A549 (cell line): Measurements from ENCODE around the gene OXTR. TPM values are rescaled to one million over a fixed set of nuclear protein-coding genes. Genes with fewer than 3 reads are reported as not detected.

Source experiments
- ATAC-seq, 2 experiments: fragments of 200-7000 bp in 1 of 2; fragments of >200 bp in 1 of 2; cut with Nextera tagmentation in 1 of 2; cut with Tn5 transposase in 1 of 2; 3 replicates each; pipeline versions ENCODE4 v1.8.0 to v1.9.1; 2018 to 2020; ENCODE audit warnings: mild to moderate bottlenecking in 1 of 2, moderate library complexity in 1 of 2
- CTCF ChIA-PET: fragments of 300-600 bp; sonication (Branson Sonifier 250); formaldehyde crosslinking; extraction: SDS; loops from one replicate; lab custom pipeline; 2021; ENCODE audit warnings: antibody characterized with exemption, inconsistent platforms; lab: Yijun Ruan, JAX
- POLR2A ChIA-PET: fragments of 350-600 bp; formaldehyde crosslinking; extraction: SDS; loops from one replicate; lab custom pipeline; 2021; ENCODE audit warnings: antibody characterized with exemption, inconsistent platforms; lab: Yijun Ruan, JAX
- DNase-seq, 2 experiments: peaks; one replicate each; pipeline versions ENCODE4 v3.0.0 to v3.0.0-alpha.2; 2011 to 2016; ENCODE audit warnings: low read depth in 1 of 2, low spot score in 1 of 2
- FAIRE-seq: peaks from 2 replicates; lab custom pipeline; 2011; peaks lifted over from hg19 to GRCh38; lab: Jason Lieb, UNC
- H3K27ac ChIP-seq, 2 experiments: fragments of >200 bp; sonication (Bioruptor Twin); formaldehyde crosslinking; 3 replicates each; pipeline ENCODE4 v1.5.1; 2016 to 2017
- H3K4me1 ChIP-seq: fragments of >200 bp; sonication (Bioruptor Twin); formaldehyde crosslinking; 3 replicates; pipeline ENCODE4 v1.6.1; 2016
- H3K4me2 ChIP-seq: fragments of >200 bp; sonication (Bioruptor Twin); formaldehyde crosslinking; 3 replicates; pipeline ENCODE4 v1.6.1; 2016
- H3K4me3 ChIP-seq: fragments of >200 bp; sonication (Bioruptor Twin); formaldehyde crosslinking; 3 replicates; pipeline ENCODE4 v1.5.1; 2016
- H3K9me3 ChIP-seq: fragments of >200 bp; sonication (Bioruptor Twin); formaldehyde crosslinking; 3 replicates; pipeline ENCODE4 v1.6.1; 2016
- CEBPB ChIP-seq, 2 experiments: fragments of >200 bp in 1 of 2; sonication (Bioruptor Twin) in 1 of 2; formaldehyde crosslinking in 1 of 2; IDR thresholded peaks; 2 replicates each; pipeline ENCODE4 v1.6.1; 2012 to 2016
- CHD2 ChIP-seq: fragments of 150-350 bp; IDR thresholded peaks from 2 replicates; pipeline ENCODE4 v1.6.1; 2014; ENCODE audit warnings: low read length; ENCODE audit not compliant: partially characterized antibody
- CHD4 ChIP-seq: fragments of 200-600 bp; sonication (generic); IDR thresholded peaks from 2 replicates; pipeline ENCODE4 v1.6.1; 2016; ENCODE audit warnings: antibody characterized with exemption, mild to moderate bottlenecking, borderline replicate concordance
- EHF ChIP-seq: fragments of 250-450 bp; sonication (Bioruptor Pico); IDR thresholded peaks from 2 replicates; pipeline ENCODE4 v1.5.0; 2020; ENCODE audit warnings: mild to moderate bottlenecking
- FOSB ChIP-seq: fragments of 250-450 bp; sonication (Bioruptor Pico); IDR thresholded peaks from 2 replicates; pipeline ENCODE4 v1.5.0; 2020; ENCODE audit warnings: mild to moderate bottlenecking, moderate library complexity
- FOSL2 ChIP-seq, 2 experiments: fragments of 450-650 bp in 1 of 2; fragments of >200 bp in 1 of 2; sonication (Bioruptor Twin) in 1 of 2; formaldehyde crosslinking; IDR thresholded peaks; 2 replicates each; pipeline versions ENCODE4 v1.5.0 to v1.6.1; 2016 to 2020; ENCODE audit warnings: mild to moderate bottlenecking in 1 of 2, moderate library complexity in 1 of 2
- FOXS1 ChIP-seq: fragments of 250-450 bp; sonication (Bioruptor Pico); IDR thresholded peaks from 2 replicates; pipeline ENCODE4 v1.5.0; 2020; ENCODE audit warnings: mild to moderate bottlenecking, moderate library complexity
- HDAC2 ChIP-seq: fragments of 200-600 bp; sonication (generic); IDR thresholded peaks from 2 replicates; pipeline ENCODE4 v1.6.1; 2016
- HEYL ChIP-seq: fragments of 250-450 bp; sonication (Bioruptor Pico); IDR thresholded peaks from 2 replicates; pipeline ENCODE4 v1.8.0; 2021; ENCODE audit warnings: mild to moderate bottlenecking, moderate library complexity
- HOXA7 ChIP-seq: fragments of 250-450 bp; sonication (Bioruptor Pico); IDR thresholded peaks from 2 replicates; pipeline ENCODE4 v1.5.0; 2020; ENCODE audit warnings: mild to moderate bottlenecking, moderate library complexity
- HOXB13 ChIP-seq: fragments of 250-450 bp; sonication (Bioruptor Pico); IDR thresholded peaks from 2 replicates; pipeline ENCODE4 v1.5.0; 2020; ENCODE audit warnings: low read depth, mild to moderate bottlenecking, moderate library complexity
- JUN ChIP-seq, 2 experiments: fragments of >200 bp; sonication (Bioruptor Twin); formaldehyde crosslinking; IDR thresholded peaks; 2 replicates in 1 of 2; 3 replicates in 1 of 2; pipeline ENCODE4 v1.6.1; 2016 to 2017
- JUNB ChIP-seq: fragments of >200 bp; sonication (Bioruptor Twin); formaldehyde crosslinking; IDR thresholded peaks from 2 replicates; pipeline ENCODE4 v1.6.1; 2016
- KDM1A ChIP-seq: fragments of 200-600 bp; sonication (generic); IDR thresholded peaks from 2 replicates; pipeline ENCODE4 v1.6.1; 2016; ENCODE audit warnings: low read depth, mild to moderate bottlenecking
- KDM5A ChIP-seq: fragments of 200-600 bp; sonication (generic); IDR thresholded peaks from 2 replicates; pipeline ENCODE4 v1.6.1; 2016; ENCODE audit warnings: antibody characterized with exemption, mild to moderate bottlenecking
- MAFK ChIP-seq: fragments of 450-650 bp; IDR thresholded peaks from 2 replicates; pipeline ENCODE4 v1.6.1; 2014; ENCODE audit not compliant: partially characterized antibody
- NPAS2 ChIP-seq: fragments of 250-450 bp; sonication (Bioruptor Pico); IDR thresholded peaks from 2 replicates; pipeline ENCODE4 v1.8.0; 2022; ENCODE audit warnings: mild to moderate bottlenecking, moderate library complexity, borderline replicate concordance
- NR3C1 ChIP-seq: fragments of >200 bp; sonication (Bioruptor Twin); formaldehyde crosslinking; IDR thresholded peaks from 3 replicates; pipeline ENCODE4 v1.6.1; 2017
- POLR2AphosphoS2 ChIP-seq: conservative IDR thresholded peaks from 2 replicates; pipeline ENCODE4 v1.6.1; 2012; ENCODE audit warnings: low read length, improper control_type of control experiment, inconsistent platforms
- RARB ChIP-seq: fragments of 250-450 bp; sonication (Bioruptor Pico); IDR thresholded peaks from 2 replicates; pipeline ENCODE4 v1.8.0; 2021; ENCODE audit warnings: mild to moderate bottlenecking, moderate library complexity
- RCOR1 ChIP-seq: fragments of 150-350 bp; IDR thresholded peaks from 2 replicates; pipeline ENCODE4 v1.6.1; 2014; ENCODE audit warnings: antibody characterized with exemption, low read length, low read depth
- RNF2 ChIP-seq: fragments of 200-600 bp; sonication (generic); IDR thresholded peaks from 2 replicates; pipeline ENCODE4 v1.6.1; 2016; ENCODE audit warnings: low read depth, mild to moderate bottlenecking, antibody characterized with exemption, moderate library complexity, borderline replicate concordance
- SREBF2 ChIP-seq: fragments of 450-650 bp; IDR thresholded peaks from 2 replicates; pipeline ENCODE4 v1.6.1; 2014; ENCODE audit warnings: mild to moderate bottlenecking, moderate library complexity
- ZC3H11A ChIP-seq: fragments of 450-650 bp; IDR thresholded peaks from 2 replicates; pipeline ENCODE4 v1.6.1; 2014; ENCODE audit warnings: antibody characterized with exemption, mild to moderate bottlenecking
- ZFP36 ChIP-seq: fragments of 450-650 bp; IDR thresholded peaks from 2 replicates; pipeline ENCODE4 v1.6.1; 2014; ENCODE audit warnings: borderline replicate concordance; ENCODE audit not compliant: partially characterized antibody
- WGBS: methylation state at CpG from one replicate; pipeline ENCODE4 v1.1.6; 2017; ENCODE audit errors: missing lambda C conversion rate; 5-methylcytosine and 5-hydroxymethylcytosine counted together
- polyA plus RNA-seq, 4 experiments: library from polyadenylated mRNA; depleted of rRNA in 3 of 4; stranded (reverse); fragments of >200 nt; fragmentation: RNase III in 1 of 4; extraction: RNeasy Plus Mini Kit Qiagen cat#74134 plus additional on column Dnase treatment in 1 of 4; gene quantifications; 2 replicates in 3 of 4; 3 replicates in 1 of 4; pipeline ENCODE4 v1.2.3, GENCODE V29; 2011 to 2017
- TF ChIP-seq, protein P1 (sequence below): fragments of >200 bp; sonication (Bioruptor Twin); formaldehyde crosslinking; IDR thresholded peaks from 2 replicates; pipeline ENCODE4 v1.6.1; 2016
- TF ChIP-seq, protein P2 (sequence below): fragments of >200 bp; sonication (Bioruptor Twin); formaldehyde crosslinking; IDR thresholded peaks from 3 replicates; pipeline ENCODE4 v1.6.1; 2016
- TF ChIP-seq, protein P3 (sequence below): fragments of >200 bp; sonication (Bioruptor Twin); formaldehyde crosslinking; IDR thresholded peaks from 3 replicates; pipeline ENCODE4 v1.5.1; 2016
- TF ChIP-seq, protein P4 (sequence below): IDR thresholded peaks from 2 replicates; pipeline ENCODE4 v1.6.1; 2012; ENCODE audit warnings: low read depth, borderline replicate concordance
- TF ChIP-seq, protein P5 (sequence below): fragments of 200-600 bp; sonication (generic); IDR thresholded peaks from 2 replicates; pipeline ENCODE4 v1.6.1; 2016; ENCODE audit warnings: antibody characterized with exemption, mild to moderate bottlenecking, moderate library complexity
- TF ChIP-seq, protein P6 (sequence below): IDR thresholded peaks from 2 replicates; pipeline ENCODE4 v1.6.1; 2012

Gene OXTR
- polyA plus RNA-seq, 2 of the 4 experiments (the other 2 are of a cell fraction), result 2.1 to 2.4 TPM

DNA sequence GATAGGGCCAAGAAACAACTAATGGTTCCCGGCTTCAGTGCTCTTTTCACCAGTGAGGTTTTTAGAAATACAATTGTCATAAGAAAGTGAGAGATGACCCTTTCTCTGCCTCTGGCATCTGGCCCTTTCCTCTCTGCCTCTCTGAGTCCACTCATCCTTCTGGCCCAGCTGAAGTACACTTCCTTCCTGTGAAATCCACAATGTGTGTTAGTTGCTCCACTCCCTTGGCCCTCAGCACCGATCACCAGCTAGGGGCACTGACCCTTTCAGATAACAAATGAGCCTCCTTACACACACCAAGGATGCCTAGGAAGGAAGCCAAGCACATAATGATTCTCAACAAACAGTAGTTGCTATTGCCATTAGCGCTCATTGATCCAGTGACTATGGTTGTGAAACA is 38.8 kb downstream of the OXTR start:
- no peak for ATAC-seq
- 89% methylated on average over 3 of the region's 3 CpGs for WGBS
- POLR2A ChIA-PET, result no interaction called here

DNA sequence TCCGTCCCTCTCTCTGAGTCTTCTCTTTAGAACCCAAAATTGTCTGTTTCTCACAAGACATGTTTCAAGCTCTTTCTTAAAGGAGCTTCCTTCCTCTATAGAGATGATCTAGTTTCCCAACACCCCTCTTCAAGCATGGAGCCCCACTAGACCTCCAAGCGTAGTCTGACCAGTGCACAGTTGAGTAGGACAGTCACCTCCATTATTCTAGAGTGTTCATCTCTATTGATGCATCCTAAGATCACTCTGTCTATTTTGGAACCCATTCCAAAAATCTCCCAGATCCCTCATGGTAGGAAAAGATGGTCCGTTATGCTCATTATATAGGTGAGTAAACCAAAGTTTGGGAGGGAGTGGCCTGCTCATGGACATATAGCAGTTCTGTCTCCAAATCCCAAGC is 39.9 kb downstream of the OXTR start:
- 89% methylated on average over 3 of the region's 3 CpGs for WGBS
- Histone ChIP-seq H3K4me2 (no peak overlapping the region), H3K27ac (no peak overlapping the region), H3K4me1 (peaks cover 5% of the 10 kb centered on the region; the same call in 2 of the 3 replicates), H3K9me3 (peaks cover 9% of the 10 kb centered on the region; the same call in 2 of the 3 replicates), H3K4me3 (no peak overlapping the region)
- ChIA-PET CTCF (interaction anchor here (0.8 to 1.8 kb wide), 4 partner anchors 10 to 40 kb away, joined by 3 to 5 read pairs (median 4); partner anchors contain the start of gene OXTR), POLR2A (interaction anchor here (0.6 kb wide), 1 partner anchor 918 kb away, joined by 8 read pairs; no protein-coding TSS in a partner anchor)
- FAIRE-seq (no peak), ATAC-seq (no peak), DNase-seq (no peak)
- TF ChIP-seq, protein P1, sequence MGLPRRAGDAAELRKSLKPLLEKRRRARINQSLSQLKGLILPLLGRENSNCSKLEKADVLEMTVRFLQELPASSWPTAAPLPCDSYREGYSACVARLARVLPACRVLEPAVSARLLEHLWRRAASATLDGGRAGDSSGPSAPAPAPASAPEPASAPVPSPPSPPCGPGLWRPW, result no peak
- TF ChIP-seq HOXA7 (CRISPR knock-in tag), result no peak
- no peak for TF ChIP-seq HDAC2
- TF ChIP-seq HEYL (CRISPR knock-in tag), result no peak
- TF ChIP-seq, protein P2, sequence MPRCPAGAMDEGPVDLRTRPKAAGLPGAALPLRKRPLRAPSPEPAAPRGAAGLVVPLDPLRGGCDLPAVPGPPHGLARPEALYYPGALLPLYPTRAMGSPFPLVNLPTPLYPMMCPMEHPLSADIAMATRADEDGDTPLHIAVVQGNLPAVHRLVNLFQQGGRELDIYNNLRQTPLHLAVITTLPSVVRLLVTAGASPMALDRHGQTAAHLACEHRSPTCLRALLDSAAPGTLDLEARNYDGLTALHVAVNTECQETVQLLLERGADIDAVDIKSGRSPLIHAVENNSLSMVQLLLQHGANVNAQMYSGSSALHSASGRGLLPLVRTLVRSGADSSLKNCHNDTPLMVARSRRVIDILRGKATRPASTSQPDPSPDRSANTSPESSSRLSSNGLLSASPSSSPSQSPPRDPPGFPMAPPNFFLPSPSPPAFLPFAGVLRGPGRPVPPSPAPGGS, result no peak
- TF ChIP-seq, protein P3, sequence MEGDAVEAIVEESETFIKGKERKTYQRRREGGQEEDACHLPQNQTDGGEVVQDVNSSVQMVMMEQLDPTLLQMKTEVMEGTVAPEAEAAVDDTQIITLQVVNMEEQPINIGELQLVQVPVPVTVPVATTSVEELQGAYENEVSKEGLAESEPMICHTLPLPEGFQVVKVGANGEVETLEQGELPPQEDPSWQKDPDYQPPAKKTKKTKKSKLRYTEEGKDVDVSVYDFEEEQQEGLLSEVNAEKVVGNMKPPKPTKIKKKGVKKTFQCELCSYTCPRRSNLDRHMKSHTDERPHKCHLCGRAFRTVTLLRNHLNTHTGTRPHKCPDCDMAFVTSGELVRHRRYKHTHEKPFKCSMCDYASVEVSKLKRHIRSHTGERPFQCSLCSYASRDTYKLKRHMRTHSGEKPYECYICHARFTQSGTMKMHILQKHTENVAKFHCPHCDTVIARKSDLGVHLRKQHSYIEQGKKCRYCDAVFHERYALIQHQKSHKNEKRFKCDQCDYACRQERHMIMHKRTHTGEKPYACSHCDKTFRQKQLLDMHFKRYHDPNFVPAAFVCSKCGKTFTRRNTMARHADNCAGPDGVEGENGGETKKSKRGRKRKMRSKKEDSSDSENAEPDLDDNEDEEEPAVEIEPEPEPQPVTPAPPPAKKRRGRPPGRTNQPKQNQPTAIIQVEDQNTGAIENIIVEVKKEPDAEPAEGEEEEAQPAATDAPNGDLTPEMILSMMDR, result no peak
- no peak for TF ChIP-seq KDM1A
- no peak for TF ChIP-seq POLR2AphosphoS2
- TF ChIP-seq FOSB (CRISPR knock-in tag), result no peak
- TF ChIP-seq FOXS1 (CRISPR knock-in tag), result no peak
- TF ChIP-seq NR3C1, result no peak
- TF ChIP-seq RCOR1, result no peak
- TF ChIP-seq RNF2, result no peak
- no peak for TF ChIP-seq CHD4
- TF ChIP-seq HOXB13, result no peak
- no peak for TF ChIP-seq NPAS2
- no peak for TF ChIP-seq RARB (CRISPR knock-in tag)
- no peak for TF ChIP-seq JUNB
- no peak for TF ChIP-seq ZFP36
- TF ChIP-seq KDM5A, result no peak

More for the DNA sequence above, 38.8 kb downstream of the OXTR start:
- peaks cover 9% of the 10 kb centered on the region; the same call in 2 of the 3 replicates for H3K9me3 ChIP-seq
- TF ChIP-seq JUN (IDR thresholded peaks at IDR 0.05) (no peak), ZC3H11A (no peak), EHF (CRISPR knock-in tag) (no peak), CEBPB (IDR thresholded peaks at IDR 0.05) (no peak), RCOR1 (no peak), SREBF2 (no peak), KDM1A (no peak), FOSL2 (IDR thresholded peaks at IDR 0.05) (no peak), FOSL2 (CRISPR knock-in tag; IDR thresholded peaks at IDR 0.05) (no peak), CHD2 (no peak), MAFK (no peak), FOSB (CRISPR knock-in tag) (no peak)
- TF ChIP-seq, protein P4, sequence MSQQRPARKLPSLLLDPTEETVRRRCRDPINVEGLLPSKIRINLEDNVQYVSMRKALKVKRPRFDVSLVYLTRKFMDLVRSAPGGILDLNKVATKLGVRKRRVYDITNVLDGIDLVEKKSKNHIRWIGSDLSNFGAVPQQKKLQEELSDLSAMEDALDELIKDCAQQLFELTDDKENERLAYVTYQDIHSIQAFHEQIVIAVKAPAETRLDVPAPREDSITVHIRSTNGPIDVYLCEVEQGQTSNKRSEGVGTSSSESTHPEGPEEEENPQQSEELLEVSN, result no peak
- TF ChIP-seq, protein P5, sequence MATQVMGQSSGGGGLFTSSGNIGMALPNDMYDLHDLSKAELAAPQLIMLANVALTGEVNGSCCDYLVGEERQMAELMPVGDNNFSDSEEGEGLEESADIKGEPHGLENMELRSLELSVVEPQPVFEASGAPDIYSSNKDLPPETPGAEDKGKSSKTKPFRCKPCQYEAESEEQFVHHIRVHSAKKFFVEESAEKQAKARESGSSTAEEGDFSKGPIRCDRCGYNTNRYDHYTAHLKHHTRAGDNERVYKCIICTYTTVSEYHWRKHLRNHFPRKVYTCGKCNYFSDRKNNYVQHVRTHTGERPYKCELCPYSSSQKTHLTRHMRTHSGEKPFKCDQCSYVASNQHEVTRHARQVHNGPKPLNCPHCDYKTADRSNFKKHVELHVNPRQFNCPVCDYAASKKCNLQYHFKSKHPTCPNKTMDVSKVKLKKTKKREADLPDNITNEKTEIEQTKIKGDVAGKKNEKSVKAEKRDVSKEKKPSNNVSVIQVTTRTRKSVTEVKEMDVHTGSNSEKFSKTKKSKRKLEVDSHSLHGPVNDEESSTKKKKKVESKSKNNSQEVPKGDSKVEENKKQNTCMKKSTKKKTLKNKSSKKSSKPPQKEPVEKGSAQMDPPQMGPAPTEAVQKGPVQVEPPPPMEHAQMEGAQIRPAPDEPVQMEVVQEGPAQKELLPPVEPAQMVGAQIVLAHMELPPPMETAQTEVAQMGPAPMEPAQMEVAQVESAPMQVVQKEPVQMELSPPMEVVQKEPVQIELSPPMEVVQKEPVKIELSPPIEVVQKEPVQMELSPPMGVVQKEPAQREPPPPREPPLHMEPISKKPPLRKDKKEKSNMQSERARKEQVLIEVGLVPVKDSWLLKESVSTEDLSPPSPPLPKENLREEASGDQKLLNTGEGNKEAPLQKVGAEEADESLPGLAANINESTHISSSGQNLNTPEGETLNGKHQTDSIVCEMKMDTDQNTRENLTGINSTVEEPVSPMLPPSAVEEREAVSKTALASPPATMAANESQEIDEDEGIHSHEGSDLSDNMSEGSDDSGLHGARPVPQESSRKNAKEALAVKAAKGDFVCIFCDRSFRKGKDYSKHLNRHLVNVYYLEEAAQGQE, result no peak
- TF ChIP-seq, protein P6, sequence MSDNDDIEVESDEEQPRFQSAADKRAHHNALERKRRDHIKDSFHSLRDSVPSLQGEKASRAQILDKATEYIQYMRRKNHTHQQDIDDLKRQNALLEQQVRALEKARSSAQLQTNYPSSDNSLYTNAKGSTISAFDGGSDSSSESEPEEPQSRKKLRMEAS, result no peak
- no peak overlapping the region for H3K27ac ChIP-seq
- FAIRE-seq (no peak), DNase-seq (no peak)
- H3K4me3 ChIP-seq, result no peak overlapping the region
- no peak overlapping the region for H3K4me2 ChIP-seq
- CTCF ChIA-PET, result interaction anchor here (0.6 to 1.6 kb wide), 2 partner anchors 8 to 10 kb away, joined by 3 to 5 read pairs; no protein-coding TSS in a partner anchor
- no peaks in the 10 kb centered on the region for H3K4me1 ChIP-seq
